HepG2 (cell line): ENCODE measurements around the gene ARHGEF11. TPM values are rescaled to one million over a fixed set of nuclear protein-coding genes. Genes with fewer than 3 reads are reported as not detected.
A peak's percentile ranks its signal among the peaks of the same experiment; 100 is the strongest.

ENCODE experiments used
- ATAC-seq: fragments of 200-7000 bp; cut with Tn5 transposase; 3 replicates; pipeline ENCODE4 v1.9.1; 2020; ENCODE audit warnings: mild to moderate bottlenecking, moderate library complexity
- BruUV-seq: library from RNA; stranded (reverse); fragments of 400-500 nt; replicated peaks from 2 replicates; lab custom pipeline; 2021; lab: Mats Ljungman, UMichigan
- CTCF ChIA-PET: fragments of 300-600 bp; formaldehyde crosslinking; extraction: SDS; loops from one replicate; lab custom pipeline; 2021; ENCODE audit warnings: low total read pairs, inconsistent platforms, low intra/inter-chr PET ratio; lab: Yijun Ruan, JAX
- POLR2A ChIA-PET: fragments of 350-600 bp; sonication (Branson Sonifier 250); formaldehyde crosslinking; loops from one replicate; lab custom pipeline; 2020; ENCODE audit warnings: antibody characterized with exemption, inconsistent platforms; lab: Yijun Ruan, JAX
- DNase-seq: peaks from one replicate; pipeline ENCODE4 v3.0.0-alpha.2; 2015; ENCODE audit warnings: low spot score
- FAIRE-seq: peaks from 3 replicates; lab custom pipeline; 2011; peaks lifted over from hg19 to GRCh38; lab: Jason Lieb, UNC
- H2AFZ ChIP-seq: one replicate; pipeline ENCODE4 v1.6.1; 2011; ENCODE audit warnings: low read length, inconsistent platforms
- H3K27ac ChIP-seq: fragments of 300-600 bp; 3 replicates; pipeline ENCODE4 v1.8.0; 2011; ENCODE audit warnings: mixed run types, mild to moderate bottlenecking, mixed read lengths, low read length, inconsistent platforms; ENCODE audit not compliant: insufficient read depth; ENCODE audit errors: extremely low read length
- H3K27me3 ChIP-seq, 2 experiments: fragments of 200-600 bp in 1 of 2; 2 replicates in 1 of 2; 3 replicates in 1 of 2; pipeline versions ENCODE4 v1.6.0 to v1.8.0; 2011; ENCODE audit warnings: low read length in 2 of 2, mild to moderate bottlenecking in 2 of 2, moderate library complexity in 2 of 2, inconsistent platforms in 1 of 2; ENCODE audit not compliant: insufficient read depth in 2 of 2, control insufficient read depth in 1 of 2
- H3K36me3 ChIP-seq, 2 experiments: fragments of 200-600 bp in 1 of 2; replicated peaks in 1 of 2; 2 replicates in 1 of 2; 3 replicates in 1 of 2; pipeline versions ENCODE4 v1.5.1 to v1.8.0; 2011; ENCODE audit warnings: low read length in 2 of 2, inconsistent platforms in 1 of 2; ENCODE audit not compliant: insufficient read depth in 2 of 2, control insufficient read depth in 1 of 2
- H3K4me1 ChIP-seq: 2 replicates; pipeline ENCODE4 v1.5.1; 2012; ENCODE audit warnings: low read length, inconsistent platforms; ENCODE audit not compliant: insufficient read depth
- H3K4me2 ChIP-seq: 2 replicates; pipeline ENCODE4 v1.6.0; 2011; ENCODE audit warnings: low read depth, low read length, inconsistent platforms
- H3K4me3 ChIP-seq, 3 experiments: fragments of 200-600 bp in 1 of 3; sonication (generic), shearing (Covaris generic) in 1 of 3; replicated peaks in 1 of 3; 2 replicates each; pipeline ENCODE4 v1.5.1; 2011 to 2016; ENCODE audit warnings: low read length in 3 of 3, inconsistent platforms in 2 of 3, low read depth in 2 of 3, mild to moderate bottlenecking in 2 of 3, control low read depth in 1 of 3, mixed read lengths in 1 of 3; ENCODE audit not compliant: insufficient read depth in 1 of 3
- H3K79me2 ChIP-seq: one replicate; pipeline ENCODE4 v1.6.1; 2011; ENCODE audit warnings: low read length, inconsistent platforms; ENCODE audit not compliant: insufficient read depth
- H3K9ac ChIP-seq: 2 replicates; pipeline ENCODE4 v1.6.0; 2011; ENCODE audit warnings: mild to moderate bottlenecking, low read depth, low read length, inconsistent platforms; ENCODE audit not compliant: insufficient read depth
- H3K9me3 ChIP-seq: 2 replicates; pipeline ENCODE4 v1.5.1; 2012; ENCODE audit warnings: mild to moderate bottlenecking, low read length
- H4K20me1 ChIP-seq: 2 replicates; pipeline ENCODE4 v1.6.0; 2011; ENCODE audit warnings: inconsistent platforms, mild to moderate bottlenecking, low read length, moderate library complexity; ENCODE audit not compliant: insufficient read depth
- ASH2L ChIP-seq: fragments of 300-600, 200-600 bp; sonication (generic); IDR thresholded peaks from 2 replicates; pipeline ENCODE4 v1.7.0; 2017; ENCODE audit warnings: low read depth, mild to moderate bottlenecking, moderate library complexity, mixed read lengths, low read length; ENCODE audit not compliant: insufficient read length
- HMG20B ChIP-seq: conservative IDR thresholded peaks from 2 replicates; pipeline ENCODE4 v1.6.1; 2016; ENCODE audit warnings: missing genetic modification reagents, missing compliant biosample characterization
- KDM2A ChIP-seq: sonication (generic); formaldehyde crosslinking; IDR thresholded peaks from 2 replicates; pipeline ENCODE4 v1.4.0; 2020; ENCODE audit warnings: low read depth, missing genetic modification reagents, borderline replicate concordance
- MAF1 ChIP-seq: sonication (generic); formaldehyde crosslinking; IDR thresholded peaks from 2 replicates; pipeline ENCODE4 v1.5.0; 2020; ENCODE audit warnings: missing genetic modification reagents, borderline replicate concordance
- NFKBIZ ChIP-seq: IDR thresholded peaks from 2 replicates; pipeline ENCODE4 v1.6.1; 2018; ENCODE audit warnings: missing genetic modification reagents, missing compliant biosample characterization
- NRL ChIP-seq: sonication (generic); formaldehyde crosslinking; IDR thresholded peaks from 2 replicates; pipeline ENCODE4 v1.5.0; 2020; ENCODE audit warnings: missing genetic modification reagents, mild to moderate bottlenecking, moderate library complexity, borderline replicate concordance
- SCMH1 ChIP-seq: sonication (generic); formaldehyde crosslinking; IDR thresholded peaks from 2 replicates; pipeline ENCODE4 v1.9.0; 2021; ENCODE audit warnings: missing genetic modification reagents, mild to moderate bottlenecking, borderline replicate concordance
- SMARCC2 ChIP-seq: fragments of 450-650 bp; IDR thresholded peaks from 2 replicates; pipeline ENCODE4 v1.6.1; 2017; ENCODE audit warnings: antibody characterized with exemption, mild to moderate bottlenecking
- SPEN ChIP-seq: sonication (generic); formaldehyde crosslinking; IDR thresholded peaks from 2 replicates; pipeline ENCODE4 v1.5.1; 2020; ENCODE audit warnings: low read depth, mild to moderate bottlenecking, missing genetic modification reagents
- TBP ChIP-seq: sonication (generic); formaldehyde crosslinking; IDR thresholded peaks from 2 replicates; pipeline ENCODE4 v1.5.0; 2020; ENCODE audit warnings: missing genetic modification reagents
- TOE1 ChIP-seq: sonication (generic); formaldehyde crosslinking; IDR thresholded peaks from 2 replicates; pipeline ENCODE4 v1.4.0; 2020; ENCODE audit warnings: mild to moderate bottlenecking, missing genetic modification reagents
- YEATS4 ChIP-seq: sonication (generic); formaldehyde crosslinking; IDR thresholded peaks from 2 replicates; pipeline ENCODE4 v1.4.0; 2020; ENCODE audit warnings: missing genetic modification reagents, borderline replicate concordance
- ZFY ChIP-seq: sonication (generic); formaldehyde crosslinking; IDR thresholded peaks from 2 replicates; pipeline ENCODE4 v1.4.0; 2020; ENCODE audit warnings: missing genetic modification reagents
- ZNF143 ChIP-seq: sonication (generic); formaldehyde crosslinking; IDR thresholded peaks from 2 replicates; pipeline ENCODE4 v1.4.0; 2020; ENCODE audit warnings: missing genetic modification reagents
- ZNF160 ChIP-seq: sonication (generic); formaldehyde crosslinking; IDR thresholded peaks from 2 replicates; pipeline ENCODE4 v1.8.0; 2022; ENCODE audit warnings: mild to moderate bottlenecking, inconsistent platforms, missing genetic modification reagents
- ZNF263 ChIP-seq: sonication (generic); formaldehyde crosslinking; IDR thresholded peaks from 2 replicates; pipeline ENCODE4 v1.4.0; 2020; ENCODE audit warnings: missing genetic modification reagents
- ZNF547 ChIP-seq: sonication (generic); formaldehyde crosslinking; IDR thresholded peaks from 2 replicates; pipeline ENCODE4 v1.5.1; 2020; ENCODE audit warnings: mild to moderate bottlenecking, missing genetic modification reagents
- ZNF691 ChIP-seq: sonication (generic); formaldehyde crosslinking; IDR thresholded peaks from 2 replicates; pipeline ENCODE4 v1.4.0; 2020; ENCODE audit warnings: missing genetic modification reagents, low read depth, mild to moderate bottlenecking, borderline replicate concordance
- ZNF7 ChIP-seq: IDR thresholded peaks from 2 replicates; pipeline ENCODE4 v1.6.1; 2016; ENCODE audit warnings: missing biosample characterization, missing genetic modification reagents
- WGBS: methylation state at CpG from one replicate; pipeline ENCODE4 v1.1.6; 2017; ENCODE audit warnings: low lambda C conversion rate; 5-methylcytosine and 5-hydroxymethylcytosine counted together
- in situ Hi-C: cut with HindIII; loops from 2 replicates; pipeline ENCODE4 v1.10.0; 2017; ENCODE audit warnings: low pct_unique_long_range_greater_than_20kb; ENCODE audit not compliant: extremely low pct_ligation_motif_present
- intact Hi-C: fragments of 100-400 bp; cut with micrococcal nuclease; formaldehyde crosslinking; loops from one replicate; pipeline ENCODE4 v1.10.0; 2022; ENCODE audit not compliant: unreplicated experiment
- polyA plus RNA-seq, 8 experiments: library from polyadenylated mRNA; depleted of rRNA in 3 of 8; stranded (reverse) in 7 of 8; unstranded in 1 of 8; fragments of >200 nt; fragmentation: Illumina TruSeq in 4 of 8; extraction: Trizol in 4 of 8; gene quantifications; 2 replicates each; pipeline versions ENCODE4 v1.2.1 to v1.2.3, GENCODE V29; 2011 to 2016; ENCODE audit warnings: low read depth in 4 of 8, missing spikeins in 1 of 8, mixed read lengths in 1 of 8; ENCODE audit not compliant: insufficient read depth in 1 of 8
- total RNA-seq, 5 experiments: library from RNA; depleted of rRNA; stranded (reverse); fragments of >200 nt; fragmentation: Illumina TruSeq; extraction: Trizol; gene quantifications; 2 replicates each; pipeline ENCODE4 v1.2.3, GENCODE V29; 2016; ENCODE audit warnings: low read depth in 1 of 5
- TF ChIP-seq, protein P1 (sequence below), 2 experiments: sonication (generic) in 1 of 2; formaldehyde crosslinking in 1 of 2; IDR thresholded peaks; 2 replicates each; pipeline versions ENCODE4 v1.4.0 to v1.6.1; 2018 to 2020; ENCODE audit warnings: missing genetic modification reagents in 2 of 2, borderline replicate concordance in 1 of 2, low read depth in 1 of 2, mild to moderate bottlenecking in 1 of 2, missing biosample characterization in 1 of 2
- TF ChIP-seq, protein P2 (sequence below): sonication (generic); formaldehyde crosslinking; IDR thresholded peaks from 2 replicates; pipeline ENCODE4 v1.5.1; 2020; ENCODE audit warnings: missing genetic modification reagents, mild to moderate bottlenecking, borderline replicate concordance

Gene ARHGEF11
- total and polyA plus RNA-seq, 2 of the 13 experiments (the other 11 are each of a cell fraction or from before 2014, with no cell fraction given), result 16.5 to 21.2 TPM

GRCh38 chr1:156931211-156931952 lies 114.2 kb downstream of the ARHGEF11 start:
- H3K27me3 ChIP-seq, result peaks cover 3 to 38% of the 10 kb centered on the region in 2 experiments; a peak in 4 of 5 replicates
- peak overlapping the region; percentile 74 for H3K4me2 ChIP-seq
- H3K36me3 ChIP-seq, result no peaks in the 10 kb centered on the region
- ChIA-PET CTCF (no interaction called here), POLR2A (no interaction called here)
- intact Hi-C loops, result no loop called here
- DNase-seq, result no peak
- peak overlapping the region; percentile 41; the same call in 1 of the 2 replicates for H3K9ac ChIP-seq
- WGBS, result 18% methylated on average over 11 of the region's 11 CpGs
- peak overlapping the region; percentile 69 for H2AFZ ChIP-seq
- peaks cover 20% of the 10 kb centered on the region for H3K4me1 ChIP-seq
- no peak for FAIRE-seq
- in situ Hi-C loops, result no loop called here
- BruUV-seq, result TSS peak; percentile 31
- H3K79me2 ChIP-seq, result no peaks in the 10 kb centered on the region
- H3K4me3 ChIP-seq, result peak overlapping the region in 1 of 3 experiments; percentile 45; a peak in 2 of 6 replicates
- H4K20me1 ChIP-seq, result no peaks in the 10 kb centered on the region
- no peaks in the 10 kb centered on the region for H3K9me3 ChIP-seq
- peak; percentile 26; the same call in 2 of the 3 replicates for ATAC-seq
- H3K27ac ChIP-seq, result no peak overlapping the region
- TF ChIP-seq ZNF143 (CRISPR knock-in tag) (peak; percentile 50; the same call in 1 of the 2 replicates), ZNF7 (CRISPR knock-in tag) (peak; percentile 36; the same call in 1 of the 2 replicates), ZFY (CRISPR knock-in tag) (peak; percentile 32; the same call in 1 of the 2 replicates), ZNF160 (CRISPR knock-in tag) (no peak), NRL (no peak), TBP (CRISPR knock-in tag) (no peak), SMARCC2 (no peak), ASH2L (no peak), ZNF691 (CRISPR knock-in tag) (0 out of 2 replicates have a peak, but pooled peaks have one; percentile 22), TOE1 (no peak), SCMH1 (no peak), SPEN (CRISPR knock-in tag) (no peak), NFKBIZ (no peak), HMG20B (CRISPR knock-in tag) (no peak), MAF1 (no peak), ZNF547 (CRISPR knock-in tag) (no peak), YEATS4 (CRISPR knock-in tag) (no peak), KDM2A (CRISPR knock-in tag) (peak; percentile 33; the same call in 1 of the 2 replicates), ZNF263 (CRISPR knock-in tag) (peak; percentile 84)
- TF ChIP-seq, protein P1, sequence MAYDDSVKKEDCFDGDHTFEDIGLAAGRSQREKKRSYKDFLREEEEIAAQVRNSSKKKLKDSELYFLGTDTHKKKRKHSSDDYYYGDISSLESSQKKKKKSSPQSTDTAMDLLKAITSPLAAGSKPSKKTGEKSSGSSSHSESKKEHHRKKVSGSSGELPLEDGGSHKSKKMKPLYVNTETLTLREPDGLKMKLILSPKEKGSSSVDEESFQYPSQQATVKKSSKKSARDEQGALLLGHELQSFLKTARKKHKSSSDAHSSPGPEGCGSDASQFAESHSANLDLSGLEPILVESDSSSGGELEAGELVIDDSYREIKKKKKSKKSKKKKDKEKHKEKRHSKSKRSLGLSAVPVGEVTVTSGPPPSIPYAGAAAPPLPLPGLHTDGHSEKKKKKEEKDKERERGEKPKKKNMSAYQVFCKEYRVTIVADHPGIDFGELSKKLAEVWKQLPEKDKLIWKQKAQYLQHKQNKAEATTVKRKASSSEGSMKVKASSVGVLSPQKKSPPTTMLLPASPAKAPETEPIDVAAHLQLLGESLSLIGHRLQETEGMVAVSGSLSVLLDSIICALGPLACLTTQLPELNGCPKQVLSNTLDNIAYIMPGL (CRISPR knock-in tag; IDR thresholded peaks at IDR 0.05; ENCODE audit: borderline replicate concordance in 1 of 2, low read depth in 1 of 2), result no peak
- TF ChIP-seq, protein P2, sequence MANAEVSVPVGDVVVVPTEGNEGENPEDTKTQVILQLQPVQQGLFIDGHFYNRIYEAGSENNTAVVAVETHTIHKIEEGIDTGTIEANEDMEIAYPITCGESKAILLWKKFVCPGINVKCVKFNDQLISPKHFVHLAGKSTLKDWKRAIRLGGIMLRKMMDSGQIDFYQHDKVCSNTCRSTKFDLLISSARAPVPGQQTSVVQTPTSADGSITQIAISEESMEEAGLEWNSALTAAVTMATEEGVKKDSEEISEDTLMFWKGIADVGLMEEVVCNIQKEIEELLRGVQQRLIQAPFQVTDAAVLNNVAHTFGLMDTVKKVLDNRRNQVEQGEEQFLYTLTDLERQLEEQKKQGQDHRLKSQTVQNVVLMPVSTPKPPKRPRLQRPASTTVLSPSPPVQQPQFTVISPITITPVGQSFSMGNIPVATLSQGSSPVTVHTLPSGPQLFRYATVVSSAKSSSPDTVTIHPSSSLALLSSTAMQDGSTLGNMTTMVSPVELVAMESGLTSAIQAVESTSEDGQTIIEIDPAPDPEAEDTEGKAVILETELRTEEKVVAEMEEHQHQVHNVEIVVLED (CRISPR knock-in tag), result no peak
